Chondrocyte (in vitro differentiated cells): ENCODE data around the gene WFDC6. TPM values are rescaled to one million over a fixed set of nuclear protein-coding genes. Genes with fewer than 3 reads are reported as not detected.
"Not testable (repeated sequence)": the region's sequence is repeated elsewhere in the genome, so short reads cannot be mapped to it uniquely, and the experiment has no call there.

Experiments used
- DNase-seq: peaks from one replicate; pipeline ENCODE4 v3.0.0; 2021; ENCODE audit warnings: mixed read lengths, low spot score
- H3K27ac Mint-ChIP-seq: one replicate; pipeline ENCODE4 v1.8.0; 2021; ENCODE audit warnings: mild to moderate bottlenecking, moderate library complexity, mixed read lengths; ENCODE audit not compliant: unreplicated experiment
- H3K27me3 Mint-ChIP-seq: 2 replicates; pipeline ENCODE4 v1.8.0; 2021; ENCODE audit warnings: low read depth, mixed read lengths
- H3K36me3 Mint-ChIP-seq: 2 replicates; pipeline ENCODE4 v1.8.0; 2021; ENCODE audit warnings: low read depth, mixed read lengths
- H3K4me1 Mint-ChIP-seq: 2 replicates; pipeline ENCODE4 v1.8.0; 2021; ENCODE audit warnings: low read depth, mild to moderate bottlenecking, mixed read lengths
- H3K4me3 Mint-ChIP-seq: one replicate; pipeline ENCODE4 v1.8.0; 2021; ENCODE audit warnings: mild to moderate bottlenecking, moderate library complexity, mixed read lengths; ENCODE audit not compliant: unreplicated experiment
- H3K9me3 Mint-ChIP-seq: 2 replicates; pipeline ENCODE4 v1.8.0; 2021; ENCODE audit warnings: low read depth, mixed read lengths
- long read RNA-seq: library from polyadenylated mRNA; stranded (forward); transcript quantifications from one replicate; pipeline ENCODE4 v2.0.0, GENCODE V29; 2021
- total RNA-seq: library from RNA; stranded (reverse); gene quantifications from 3 replicates; pipeline ENCODE4 v1.2.1, GENCODE V29; 2021
- TF ChIP-seq, protein P1 (sequence below): fragments of 200-600 bp; sonication (generic); IDR thresholded peaks from 2 replicates; pipeline ENCODE4 v1.5.0; 2021; ENCODE audit warnings: antibody characterized with exemption, mild to moderate bottlenecking, moderate library complexity

WFDC6 gene
- not detected in 3 replicates for total RNA-seq
- long read RNA-seq: 0 reads

- no peak within 1 kb of the TSS for H3K27ac Mint-ChIP-seq
- H3K27me3 Mint-ChIP-seq: peaks cover 26% of the 10 kb centered on the region
- H3K4me1 Mint-ChIP-seq: no peaks in the 10 kb centered on the region
- TF ChIP-seq, protein P1, sequence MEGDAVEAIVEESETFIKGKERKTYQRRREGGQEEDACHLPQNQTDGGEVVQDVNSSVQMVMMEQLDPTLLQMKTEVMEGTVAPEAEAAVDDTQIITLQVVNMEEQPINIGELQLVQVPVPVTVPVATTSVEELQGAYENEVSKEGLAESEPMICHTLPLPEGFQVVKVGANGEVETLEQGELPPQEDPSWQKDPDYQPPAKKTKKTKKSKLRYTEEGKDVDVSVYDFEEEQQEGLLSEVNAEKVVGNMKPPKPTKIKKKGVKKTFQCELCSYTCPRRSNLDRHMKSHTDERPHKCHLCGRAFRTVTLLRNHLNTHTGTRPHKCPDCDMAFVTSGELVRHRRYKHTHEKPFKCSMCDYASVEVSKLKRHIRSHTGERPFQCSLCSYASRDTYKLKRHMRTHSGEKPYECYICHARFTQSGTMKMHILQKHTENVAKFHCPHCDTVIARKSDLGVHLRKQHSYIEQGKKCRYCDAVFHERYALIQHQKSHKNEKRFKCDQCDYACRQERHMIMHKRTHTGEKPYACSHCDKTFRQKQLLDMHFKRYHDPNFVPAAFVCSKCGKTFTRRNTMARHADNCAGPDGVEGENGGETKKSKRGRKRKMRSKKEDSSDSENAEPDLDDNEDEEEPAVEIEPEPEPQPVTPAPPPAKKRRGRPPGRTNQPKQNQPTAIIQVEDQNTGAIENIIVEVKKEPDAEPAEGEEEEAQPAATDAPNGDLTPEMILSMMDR: no peak
- no peaks in the 10 kb centered on the region for H3K9me3 Mint-ChIP-seq
- no peaks in the 10 kb centered on the region for H3K36me3 Mint-ChIP-seq
- no peak within 1 kb of the TSS for H3K4me3 Mint-ChIP-seq
- no peak for DNase-seq
These were observed at the start of gene WFDC6 for GRCh38 chr20:45539382-45539781. Gene WFDC6, minus strand, starts transcription at chr20:45539482. Its CDS starts 75 bp downstream, at chr20:45539407.

DNA sequence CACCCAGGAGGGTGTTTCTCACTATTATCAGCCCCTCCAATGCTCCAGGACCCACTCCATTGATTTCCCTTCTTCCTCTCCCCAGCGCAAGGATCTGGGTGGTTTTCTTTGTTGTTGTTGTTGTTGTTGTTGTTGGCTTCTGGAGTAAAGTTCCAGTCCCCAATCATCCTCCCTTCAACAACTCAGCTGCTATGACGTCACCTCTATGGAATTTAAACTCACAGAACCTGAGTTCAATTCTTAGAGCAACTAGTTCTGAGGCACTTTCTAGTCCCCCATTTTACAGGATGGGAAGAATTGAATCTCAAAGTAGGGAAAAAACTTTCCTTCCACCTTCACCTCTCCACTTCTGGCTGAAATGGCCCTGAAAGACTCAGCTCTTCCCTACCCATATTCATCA is 49.5 kb upstream of the WFDC6 start:
- TF ChIP-seq, protein P1: no peak
- H3K4me3 Mint-ChIP-seq: no peak overlapping the region
- peaks cover 4% of the 10 kb centered on the region for H3K9me3 Mint-ChIP-seq

GRCh38 chr20:45585986-45586385 is 46.7 kb upstream of the WFDC6 start:
- H3K27me3 Mint-ChIP-seq: peaks cover 21% of the 10 kb centered on the region
- H3K4me1 Mint-ChIP-seq, H3K4me3 Mint-ChIP-seq, H3K27ac Mint-ChIP-seq, DNase-seq, H3K9me3 Mint-ChIP-seq, H3K36me3 Mint-ChIP-seq: not testable (repeated sequence)

More for the DNA sequence above, 49.5 kb upstream of the WFDC6 start:
- Mint-ChIP-seq H3K4me1 (no peaks in the 10 kb centered on the region), H3K27ac (no peak overlapping the region), H3K27me3 (peaks cover 12% of the 10 kb centered on the region), H3K36me3 (peaks cover 3% of the 10 kb centered on the region)
- no peak for DNase-seq

GRCh38 chr20:45584294-45584693 is 45.0 kb upstream of the WFDC6 start:
- not testable (repeated sequence) for H3K4me3 Mint-ChIP-seq, H3K36me3 Mint-ChIP-seq, H3K9me3 Mint-ChIP-seq, H3K4me1 Mint-ChIP-seq, H3K27ac Mint-ChIP-seq, DNase-seq
- peaks cover 29% of the 10 kb centered on the region for H3K27me3 Mint-ChIP-seq

GRCh38 chr20:45583502-45583901 is 44.2 kb upstream of the WFDC6 start:
- peaks cover 26% of the 10 kb centered on the region for H3K27me3 Mint-ChIP-seq
- TF ChIP-seq, protein P1: no peak
- H3K36me3 Mint-ChIP-seq: no peaks in the 10 kb centered on the region
- no peak overlapping the region for H3K27ac Mint-ChIP-seq
- H3K9me3 Mint-ChIP-seq: no peaks in the 10 kb centered on the region
- H3K4me1 Mint-ChIP-seq: no peaks in the 10 kb centered on the region
- DNase-seq: no peak
- no peak overlapping the region for H3K4me3 Mint-ChIP-seq

DNA sequence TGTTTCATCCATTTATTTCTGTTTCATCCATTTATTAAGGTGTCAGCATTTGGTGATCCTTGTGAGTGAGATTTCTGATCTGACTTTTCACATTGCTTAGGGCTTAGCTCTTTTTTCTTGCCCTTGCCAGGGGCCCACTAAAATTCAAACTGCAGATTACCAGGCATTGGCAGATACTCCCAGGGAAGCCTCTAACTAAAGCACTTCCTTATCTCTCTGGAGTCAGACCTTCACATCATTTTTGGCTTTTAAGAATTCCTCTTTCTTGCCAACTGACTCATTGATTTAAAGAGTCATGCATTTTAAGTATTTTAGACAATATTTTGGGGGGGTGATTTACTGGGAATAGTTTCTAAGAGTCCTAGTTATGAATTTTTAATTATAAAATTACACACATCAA is 42.4 kb upstream of the WFDC6 start:
- Mint-ChIP-seq H3K4me1 (peaks cover 4% of the 10 kb centered on the region), H3K36me3 (no peaks in the 10 kb centered on the region), H3K4me3 (no peak overlapping the region), H3K9me3 (no peaks in the 10 kb centered on the region), H3K27me3 (peaks cover 26% of the 10 kb centered on the region), H3K27ac (no peak overlapping the region)
- TF ChIP-seq, protein P1: no peak
- no peak for DNase-seq
